Sigmoid colon (tissue), 4 donors: Measurements from ENCODE around the gene NPL.

Experiments used
- EP300 ChIP-seq, 4 donors: sonication (generic); formaldehyde crosslinking; IDR thresholded peaks; one replicate each; pipeline ENCODE4 v1.6.1; 2017; ENCODE audit warnings: antibody characterized with exemption in 4 of 4
- POLR2A ChIP-seq, 2 donors: fragments of 450-650 bp; IDR thresholded peaks; one replicate each; pipeline ENCODE4 v1.6.1; 2016; ENCODE audit warnings: antibody characterized with exemption in 2 of 2, mild to moderate bottlenecking in 2 of 2, moderate library complexity in 2 of 2
- POLR2AphosphoS5 ChIP-seq, 4 donors: sonication (generic); formaldehyde crosslinking; IDR thresholded peaks; one replicate each; pipeline ENCODE4 v1.6.1; 2017; ENCODE audit warnings: antibody characterized with exemption in 4 of 4
- TF ChIP-seq, protein P1 (sequence below), 4 experiments: fragments of 450-650 bp in 3 of 4; fragments of 200-600 bp in 1 of 4; IDR thresholded peaks; one replicate each; pipeline ENCODE4 v1.5.1; 2016 to 2019; ENCODE audit warnings: antibody characterized with exemption in 4 of 4, mild to moderate bottlenecking in 3 of 4, moderate library complexity in 2 of 4

DNA sequence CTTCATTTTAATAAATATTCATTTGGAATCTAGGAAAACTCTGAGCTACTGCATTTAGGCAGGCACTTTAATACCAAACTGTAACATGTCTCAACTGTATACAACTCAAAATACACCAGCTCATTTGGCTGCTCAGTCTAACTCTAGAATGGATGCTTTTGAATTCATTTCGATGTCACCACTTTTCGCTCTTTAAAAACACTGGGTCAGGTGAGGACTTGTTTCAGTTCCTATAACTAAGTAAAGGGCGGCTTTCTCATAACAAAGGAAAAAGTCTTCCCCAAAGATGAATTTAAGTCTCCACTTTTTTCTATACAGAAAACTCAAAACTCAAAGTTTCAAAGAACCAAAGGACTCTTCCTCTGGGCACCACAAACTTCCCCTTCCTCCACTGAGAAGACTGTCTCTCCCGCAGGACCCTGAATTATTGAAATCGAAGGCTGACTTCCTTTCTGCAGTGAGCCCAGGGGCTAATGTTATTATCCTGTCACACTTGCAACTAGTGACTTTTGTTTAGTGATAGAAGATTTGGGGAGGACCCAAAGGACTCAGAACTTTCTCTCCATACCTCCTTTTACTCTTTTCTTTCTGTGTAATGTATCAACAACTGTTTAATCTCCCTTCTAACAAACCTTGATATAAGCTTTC lies 39.8 kb downstream of the NPL start:
- TF ChIP-seq, protein P1, sequence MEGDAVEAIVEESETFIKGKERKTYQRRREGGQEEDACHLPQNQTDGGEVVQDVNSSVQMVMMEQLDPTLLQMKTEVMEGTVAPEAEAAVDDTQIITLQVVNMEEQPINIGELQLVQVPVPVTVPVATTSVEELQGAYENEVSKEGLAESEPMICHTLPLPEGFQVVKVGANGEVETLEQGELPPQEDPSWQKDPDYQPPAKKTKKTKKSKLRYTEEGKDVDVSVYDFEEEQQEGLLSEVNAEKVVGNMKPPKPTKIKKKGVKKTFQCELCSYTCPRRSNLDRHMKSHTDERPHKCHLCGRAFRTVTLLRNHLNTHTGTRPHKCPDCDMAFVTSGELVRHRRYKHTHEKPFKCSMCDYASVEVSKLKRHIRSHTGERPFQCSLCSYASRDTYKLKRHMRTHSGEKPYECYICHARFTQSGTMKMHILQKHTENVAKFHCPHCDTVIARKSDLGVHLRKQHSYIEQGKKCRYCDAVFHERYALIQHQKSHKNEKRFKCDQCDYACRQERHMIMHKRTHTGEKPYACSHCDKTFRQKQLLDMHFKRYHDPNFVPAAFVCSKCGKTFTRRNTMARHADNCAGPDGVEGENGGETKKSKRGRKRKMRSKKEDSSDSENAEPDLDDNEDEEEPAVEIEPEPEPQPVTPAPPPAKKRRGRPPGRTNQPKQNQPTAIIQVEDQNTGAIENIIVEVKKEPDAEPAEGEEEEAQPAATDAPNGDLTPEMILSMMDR (IDR thresholded peaks at IDR 0.05), result no peak
- no peak for TF ChIP-seq POLR2AphosphoS5 (IDR thresholded peaks at IDR 0.05)
- no peak for TF ChIP-seq POLR2A (IDR thresholded peaks at IDR 0.05)
- TF ChIP-seq EP300 (IDR thresholded peaks at IDR 0.05), result no peak
